A204.1 (cell line): ENCODE data around the gene PYCARD.
"Not testable (repeated sequence)": the region's sequence is repeated elsewhere in the genome, so short reads cannot be mapped to it uniquely, and the experiment has no call there.

Experiments
- FAIRE-seq: peaks from 2 replicates; lab custom pipeline; 2012; peaks lifted over from hg19 to GRCh38; lab: Jason Lieb, UNC

The PYCARD gene

DNA sequence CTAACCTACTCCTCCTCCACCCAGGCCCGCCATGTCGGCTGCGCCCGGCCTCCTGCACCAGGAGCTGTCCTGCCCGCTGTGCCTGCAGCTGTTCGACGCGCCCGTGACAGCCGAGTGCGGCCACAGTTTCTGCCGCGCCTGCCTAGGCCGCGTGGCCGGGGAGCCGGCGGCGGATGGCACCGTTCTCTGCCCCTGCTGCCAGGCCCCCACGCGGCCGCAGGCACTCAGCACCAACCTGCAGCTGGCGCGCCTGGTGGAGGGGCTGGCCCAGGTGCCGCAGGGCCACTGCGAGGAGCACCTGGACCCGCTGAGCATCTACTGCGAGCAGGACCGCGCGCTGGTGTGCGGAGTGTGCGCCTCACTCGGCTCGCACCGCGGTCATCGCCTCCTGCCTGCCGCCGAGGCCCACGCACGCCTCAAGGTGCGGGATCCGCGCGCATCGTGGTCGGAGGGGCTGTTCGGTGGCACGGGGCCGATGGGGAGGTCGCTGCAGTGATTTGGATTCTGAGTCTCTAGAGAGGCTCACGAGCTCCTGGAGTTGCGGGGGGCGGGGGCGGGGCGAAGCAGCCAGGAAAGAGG, 12.2 kb upstream of the PYCARD start:
- FAIRE-seq, result no peak

DNA sequence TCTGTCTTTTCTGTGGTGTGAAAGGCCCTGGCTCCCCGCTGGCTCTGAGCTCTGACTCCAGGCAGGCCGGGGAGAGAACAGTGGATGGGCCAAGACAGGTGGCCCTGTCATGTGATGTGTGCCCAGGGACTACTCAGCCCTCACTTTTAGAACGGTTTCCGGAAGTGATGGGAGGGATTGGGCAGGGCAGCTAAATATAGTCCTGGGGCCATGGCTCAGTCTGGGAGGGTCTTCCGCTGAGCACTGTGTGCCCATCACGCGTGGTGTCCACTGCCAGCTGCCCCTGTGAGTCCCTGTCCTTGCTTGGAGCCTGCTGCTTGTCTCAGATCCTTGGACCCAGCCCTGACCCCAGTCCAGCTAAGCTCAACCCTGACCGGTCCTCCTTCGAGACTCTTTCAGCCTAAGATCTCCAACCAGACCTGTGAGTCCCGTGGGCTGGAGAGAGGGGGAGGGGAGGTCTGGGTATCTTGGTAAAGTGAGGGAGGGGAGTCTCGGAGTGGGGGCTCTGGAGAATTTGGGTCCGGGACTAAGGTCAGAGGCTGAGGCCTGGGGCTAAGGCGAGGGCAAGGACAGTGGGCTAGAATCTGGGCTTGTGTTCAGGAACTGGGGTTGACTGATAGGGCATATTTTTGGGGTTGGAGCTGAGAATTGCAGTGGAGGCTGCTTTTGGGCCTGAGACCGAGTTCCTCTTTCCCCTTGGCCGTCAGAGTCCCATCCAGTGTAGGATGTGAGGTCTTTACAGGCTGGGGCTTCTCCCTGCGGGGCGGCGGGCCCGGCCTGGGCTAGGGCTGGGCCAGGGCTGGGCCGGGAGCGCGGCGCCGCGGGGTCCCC, 11.5 kb upstream of the PYCARD start, which contains the start of gene TRIM72:
TRIM72 (plus strand) TSS at position 243 of the 831 bp plus-strand sequence. CDS start 620 bp downstream, outside the sequence.
- FAIRE-seq, result no peak

DNA sequence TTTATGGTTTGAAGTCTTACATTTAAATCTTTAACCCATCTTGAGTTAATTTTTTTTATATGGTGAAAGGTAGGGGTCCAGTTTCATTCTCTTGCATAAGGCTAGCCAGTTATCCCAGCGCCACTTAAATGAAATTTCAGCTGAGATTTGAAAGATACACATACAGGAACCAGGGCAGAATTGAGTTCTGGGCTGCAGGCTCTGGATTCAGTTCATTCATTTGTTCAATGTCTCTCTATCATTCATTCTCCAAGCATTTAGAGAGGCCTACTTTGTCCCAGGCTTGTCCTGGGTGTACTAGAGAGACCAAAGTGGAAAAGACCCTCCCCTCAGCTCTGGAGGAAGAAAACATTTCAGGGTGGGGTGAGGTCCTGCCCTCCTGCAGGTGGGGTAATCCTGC, 10.8 kb upstream of the PYCARD start:
- FAIRE-seq, result no peak

DNA sequence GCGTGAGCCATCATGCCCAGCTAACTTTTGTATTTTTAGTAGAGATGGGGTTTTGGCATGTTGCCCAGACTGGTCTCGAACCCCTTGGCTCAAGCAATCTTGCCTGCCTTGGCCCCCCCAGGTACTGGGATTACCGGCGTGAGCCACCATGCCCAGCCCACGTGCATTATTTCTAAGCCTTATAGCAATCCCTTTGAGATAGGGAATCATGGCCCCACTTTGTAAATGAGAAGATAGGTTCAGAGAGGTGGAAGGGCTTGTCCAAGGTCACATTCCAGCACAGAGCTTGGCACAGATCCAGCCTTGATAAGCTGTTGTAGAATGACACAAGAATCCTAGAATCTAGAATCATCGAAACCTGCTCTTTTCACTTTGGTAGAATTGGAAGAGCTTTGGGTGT, 4.2 kb upstream of the PYCARD start:
- FAIRE-seq, result no peak

DNA sequence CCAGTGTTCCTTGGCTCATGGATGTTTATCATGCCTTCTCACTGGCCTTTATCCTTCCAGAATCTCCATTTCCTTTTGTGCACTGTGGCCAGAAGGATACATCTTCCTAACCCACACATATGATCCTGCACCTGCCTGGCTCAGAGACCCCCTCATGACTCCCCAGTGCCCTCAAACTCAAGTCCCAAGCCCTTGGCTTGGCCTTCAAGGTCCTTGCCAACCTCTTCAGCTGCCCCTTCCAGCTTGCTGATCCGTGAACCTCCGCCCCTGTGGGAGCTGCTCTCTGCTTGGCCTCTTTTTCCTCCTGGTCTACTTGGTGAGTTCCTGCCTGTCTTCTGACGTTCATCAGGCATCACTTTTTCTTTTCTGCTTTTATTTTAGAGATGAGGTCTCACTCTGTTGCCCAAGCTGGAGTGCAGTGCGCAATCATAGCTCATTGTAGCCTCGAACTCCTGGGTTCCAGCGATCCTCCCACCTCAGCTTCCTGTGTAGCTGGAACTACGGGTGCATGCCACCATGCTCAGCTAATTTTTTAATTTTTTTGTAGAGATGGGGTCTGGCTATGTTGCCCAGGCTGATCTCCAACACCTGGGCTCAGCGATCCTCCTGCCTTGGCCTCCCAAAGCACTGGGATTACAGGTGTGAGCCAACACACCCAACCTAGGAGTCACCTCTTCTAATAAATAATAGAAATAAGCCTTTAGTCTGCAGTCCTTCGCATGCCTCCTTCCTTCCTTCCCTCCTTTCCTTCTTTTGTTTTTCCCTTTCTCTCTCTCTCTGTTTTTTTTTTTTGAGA, 2.5 kb upstream of the PYCARD start:
- no peak for FAIRE-seq

DNA sequence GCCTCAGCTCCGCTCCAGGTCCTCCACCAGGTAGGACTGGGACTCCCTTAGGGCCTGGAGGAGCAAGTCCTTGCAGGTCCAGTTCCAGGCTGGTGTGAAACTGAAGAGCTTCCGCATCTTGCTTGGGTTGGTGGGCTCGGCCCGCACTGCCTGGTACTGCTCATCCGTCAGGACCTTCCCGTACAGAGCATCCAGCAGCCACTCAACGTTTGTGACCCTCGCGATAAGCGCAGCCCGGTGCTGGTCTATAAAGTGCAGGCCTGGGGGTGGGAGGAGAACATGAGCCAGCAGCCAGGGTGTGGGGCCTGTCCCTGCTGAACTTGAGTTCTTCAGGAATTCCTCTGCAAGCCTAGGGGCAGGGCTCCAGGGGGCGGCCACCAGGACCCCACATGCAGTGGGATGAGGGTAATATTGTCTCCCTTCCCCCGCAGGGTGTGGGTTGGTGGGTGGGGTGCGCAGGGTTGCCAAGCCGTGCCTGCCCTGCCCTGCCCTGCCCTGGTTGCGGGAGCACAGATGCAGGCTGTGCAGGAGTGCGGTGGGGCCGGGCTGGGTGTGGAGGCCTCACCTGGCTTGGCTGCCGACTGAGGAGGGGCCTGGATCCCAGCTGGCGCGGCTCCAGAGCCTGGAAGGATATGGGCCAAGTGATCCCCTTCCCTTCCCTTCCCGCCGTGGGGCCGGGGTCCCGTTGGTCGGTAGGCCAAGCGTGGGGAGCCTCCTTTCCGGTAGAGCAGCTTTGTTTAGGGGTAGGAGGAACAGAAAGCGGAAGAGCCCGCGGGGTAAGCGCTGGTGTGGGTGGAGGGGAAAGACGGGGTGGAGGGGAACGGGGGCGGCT, 762 bp downstream of the PYCARD start:
- FAIRE-seq, result no peak

DNA sequence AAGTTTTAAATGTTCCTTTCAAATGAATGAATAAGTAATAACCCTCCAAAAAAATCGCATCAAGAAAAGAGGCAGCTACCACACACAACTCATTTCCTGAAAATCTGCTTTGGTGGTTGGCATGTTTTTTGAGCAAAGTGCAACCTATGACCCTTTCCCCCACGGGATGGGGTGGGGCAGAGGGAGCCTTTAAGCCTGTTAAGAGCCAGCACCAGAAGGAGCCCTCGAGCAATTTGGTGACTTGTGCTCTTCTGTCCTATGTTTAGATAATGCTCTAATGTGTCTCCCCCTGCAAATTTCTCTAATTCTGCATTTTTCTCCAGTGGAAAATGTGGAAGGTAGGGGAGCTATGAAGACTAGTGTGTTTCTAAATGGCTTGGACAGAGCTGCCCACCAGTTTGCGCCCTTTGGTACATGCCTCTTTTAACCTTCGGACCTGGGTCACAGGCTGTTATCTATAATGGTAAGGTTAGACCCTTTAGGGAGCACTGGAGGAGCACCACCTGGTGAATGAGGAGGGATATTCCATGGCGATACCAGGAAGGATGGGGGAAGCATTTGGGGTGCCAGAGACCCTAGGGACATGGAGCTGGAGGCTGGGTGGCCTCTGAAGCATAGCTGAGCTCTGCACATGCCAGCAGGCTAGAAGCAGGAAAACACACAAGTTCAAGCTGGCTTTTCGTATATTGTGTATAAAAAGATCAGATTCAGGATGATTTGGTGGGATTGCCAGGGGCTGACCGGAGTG, 1.6 kb downstream of the PYCARD start:
- no peak for FAIRE-seq

DNA sequence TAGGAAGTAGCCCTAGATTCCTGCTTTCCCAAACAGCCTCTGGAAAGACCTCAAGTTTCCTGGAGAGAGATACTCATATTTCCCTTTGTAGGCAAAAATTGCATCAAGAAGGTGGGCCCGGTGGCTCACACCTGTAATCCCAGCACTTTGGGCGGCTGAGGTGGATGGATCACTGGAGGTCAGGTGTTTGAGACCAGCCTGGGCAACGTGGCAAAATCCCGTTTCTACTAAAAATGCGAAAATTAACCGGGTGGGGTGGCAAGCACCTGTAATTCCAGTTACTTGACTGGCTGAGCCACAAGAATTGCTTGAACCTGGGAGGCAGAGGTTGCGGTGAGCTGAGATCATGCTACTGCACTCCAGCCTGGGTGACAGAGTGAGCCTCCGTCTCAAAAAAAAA, 2.4 kb downstream of the PYCARD start:
- not testable (repeated sequence) for FAIRE-seq

DNA sequence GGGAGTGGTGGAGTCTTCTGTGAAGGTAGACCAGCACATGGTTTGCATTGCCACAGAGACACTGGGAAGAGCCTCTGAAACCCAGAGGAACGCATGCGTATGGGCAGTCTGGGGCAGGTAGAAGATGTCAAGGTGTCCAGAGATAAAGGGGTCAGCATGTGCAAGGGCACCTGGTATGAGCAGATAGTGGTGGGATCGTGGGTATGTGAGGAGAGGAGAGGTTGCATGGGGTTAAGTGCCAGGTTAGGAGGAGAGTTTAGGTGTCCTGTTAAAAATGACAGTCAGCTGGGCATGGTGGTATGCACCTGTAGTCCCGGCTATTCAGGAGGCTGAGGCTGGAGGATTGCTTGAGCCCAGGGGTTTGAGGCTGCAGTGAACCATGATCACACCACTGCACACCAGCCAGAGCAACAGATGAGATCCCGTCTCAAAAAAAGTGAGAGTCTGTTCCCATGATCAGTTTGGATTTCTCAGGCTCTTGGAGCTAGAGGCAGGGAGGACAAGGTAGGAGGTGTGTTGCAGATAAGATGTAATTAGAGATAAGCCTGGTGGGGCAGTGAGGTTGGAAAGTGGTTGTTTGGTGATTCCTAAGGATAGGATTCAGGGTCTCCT, 3.0 kb downstream of the PYCARD start:
- FAIRE-seq, result no peak

DNA sequence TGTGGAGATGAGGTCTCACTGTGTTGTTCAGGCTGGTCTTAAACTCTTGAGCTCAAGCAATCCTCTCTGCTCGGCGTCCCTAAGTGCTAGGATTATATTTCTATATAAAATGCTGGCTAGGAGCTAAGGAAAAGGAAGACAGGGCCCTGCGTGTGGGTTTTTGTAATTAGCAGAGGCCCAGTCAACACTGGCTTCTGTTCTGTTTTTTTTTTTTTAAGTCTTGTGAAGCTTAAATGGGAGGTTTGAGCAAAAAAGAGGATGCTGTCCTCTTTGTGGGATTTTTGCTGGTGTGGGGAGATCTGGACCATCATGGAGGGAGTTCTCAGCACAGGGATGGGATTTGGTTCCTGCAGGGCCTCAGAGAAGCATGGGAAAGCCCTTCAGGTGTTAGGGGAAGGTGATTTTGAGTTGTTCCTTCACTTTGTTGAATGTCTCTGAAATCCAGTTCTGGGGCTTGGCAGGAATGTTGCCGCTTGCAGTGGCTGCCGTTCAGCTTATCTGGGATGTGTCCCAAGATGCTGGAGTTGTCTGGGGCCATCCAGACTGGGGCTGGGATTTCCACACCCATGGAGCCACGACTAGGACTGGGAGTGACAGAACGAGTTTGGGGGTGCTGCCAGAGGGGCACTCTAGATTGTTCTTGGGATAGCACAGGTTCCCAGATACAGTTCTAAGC, 4.2 kb downstream of the PYCARD start:
- FAIRE-seq, result no peak

DNA sequence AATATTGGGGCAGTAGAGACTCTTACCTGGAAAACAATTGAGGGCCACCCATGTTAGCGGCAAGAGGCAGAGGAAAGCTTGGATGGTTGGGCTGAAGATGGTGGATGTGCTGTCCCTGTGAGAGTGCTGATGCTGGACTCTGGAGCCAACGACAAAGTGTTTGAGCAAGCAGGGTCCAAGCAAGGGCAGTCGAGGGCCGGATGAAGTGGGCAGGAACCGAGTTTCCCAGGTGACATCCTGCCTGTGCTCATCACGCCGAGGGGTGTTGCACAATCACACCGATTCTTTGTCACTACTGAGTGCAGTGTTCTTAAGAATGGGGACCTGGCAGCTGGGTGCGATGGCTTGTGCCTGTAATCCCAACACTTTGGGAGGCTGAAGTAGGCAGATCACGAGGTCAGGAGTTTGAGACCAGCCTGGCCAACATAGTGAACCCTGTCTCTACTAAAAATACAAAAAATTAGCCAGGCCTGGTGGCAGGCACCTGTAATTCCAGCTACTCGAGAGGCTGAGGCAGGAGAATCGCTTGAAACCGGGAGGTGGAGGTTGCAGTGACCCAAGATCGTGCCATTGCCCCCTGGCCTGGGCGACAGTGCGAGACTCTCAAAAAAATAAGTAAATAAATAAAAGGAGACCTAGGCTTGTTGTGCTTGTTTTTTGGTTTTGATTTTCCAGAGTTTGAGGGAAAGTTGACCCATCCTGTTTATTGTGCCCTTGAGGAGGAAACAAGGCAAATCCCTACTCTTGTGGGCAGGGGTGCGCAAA, 6.1 kb downstream of the PYCARD start:
- FAIRE-seq, result no peak

DNA sequence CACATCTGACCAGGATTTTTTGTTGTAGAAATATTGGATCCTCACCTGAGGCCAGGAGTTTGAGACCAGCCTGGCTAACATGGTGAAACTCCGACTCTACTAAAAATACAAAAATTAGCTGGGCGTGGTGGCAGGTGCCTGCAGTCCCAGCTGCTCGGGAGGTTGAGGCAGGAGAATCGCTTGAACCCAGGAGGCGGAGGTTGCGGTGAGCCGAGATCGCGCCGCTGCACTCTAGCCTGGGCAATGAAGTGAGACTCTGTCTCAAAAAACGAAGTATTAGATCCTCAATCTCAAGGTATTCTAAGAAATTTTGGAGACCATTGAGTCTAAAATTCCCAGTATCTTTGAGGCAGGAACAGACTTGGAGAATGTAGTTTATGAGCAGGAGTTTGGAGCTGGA, 6.7 kb downstream of the PYCARD start:
- not testable (repeated sequence) for FAIRE-seq

DNA sequence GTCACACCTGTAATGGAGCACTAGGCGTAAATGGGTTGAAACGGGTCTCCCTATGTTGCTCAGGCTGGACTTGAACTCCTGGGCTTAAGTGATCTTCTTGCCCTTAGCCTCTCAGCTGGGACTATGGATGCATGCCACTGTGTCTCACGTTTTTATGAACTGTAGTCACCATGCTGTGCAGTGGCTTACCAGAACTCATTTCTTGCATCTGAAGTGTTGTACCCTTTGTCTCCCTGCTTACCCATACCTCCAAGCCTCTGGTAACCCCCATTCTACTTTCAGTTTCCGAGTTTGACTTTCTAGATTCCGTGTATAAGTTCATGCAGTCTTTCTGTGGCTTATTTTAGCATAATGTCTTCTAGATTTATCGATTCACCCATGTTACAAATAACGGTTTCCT, 7.7 kb downstream of the PYCARD start:
- no peak for FAIRE-seq

DNA sequence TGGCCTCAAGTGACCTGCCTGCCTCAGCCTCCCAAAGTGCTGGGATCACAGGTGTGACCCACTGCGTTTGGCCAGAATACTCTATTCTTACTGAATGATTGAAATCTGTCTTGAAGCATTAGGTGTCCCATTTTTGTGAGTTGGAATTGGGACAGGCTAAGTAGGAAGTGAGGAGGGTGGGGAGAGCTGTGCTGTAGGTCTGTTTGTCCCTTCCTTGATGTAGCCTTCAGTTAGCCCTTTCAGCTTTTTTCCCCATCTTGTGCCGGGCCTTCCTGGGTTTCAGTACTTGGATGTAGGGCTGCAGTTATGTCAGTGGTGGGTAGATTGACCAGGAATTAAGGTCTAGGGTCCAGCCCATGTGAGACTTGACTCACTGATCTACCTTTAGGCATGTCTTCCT, 8.7 kb downstream of the PYCARD start:
- no peak for FAIRE-seq

DNA sequence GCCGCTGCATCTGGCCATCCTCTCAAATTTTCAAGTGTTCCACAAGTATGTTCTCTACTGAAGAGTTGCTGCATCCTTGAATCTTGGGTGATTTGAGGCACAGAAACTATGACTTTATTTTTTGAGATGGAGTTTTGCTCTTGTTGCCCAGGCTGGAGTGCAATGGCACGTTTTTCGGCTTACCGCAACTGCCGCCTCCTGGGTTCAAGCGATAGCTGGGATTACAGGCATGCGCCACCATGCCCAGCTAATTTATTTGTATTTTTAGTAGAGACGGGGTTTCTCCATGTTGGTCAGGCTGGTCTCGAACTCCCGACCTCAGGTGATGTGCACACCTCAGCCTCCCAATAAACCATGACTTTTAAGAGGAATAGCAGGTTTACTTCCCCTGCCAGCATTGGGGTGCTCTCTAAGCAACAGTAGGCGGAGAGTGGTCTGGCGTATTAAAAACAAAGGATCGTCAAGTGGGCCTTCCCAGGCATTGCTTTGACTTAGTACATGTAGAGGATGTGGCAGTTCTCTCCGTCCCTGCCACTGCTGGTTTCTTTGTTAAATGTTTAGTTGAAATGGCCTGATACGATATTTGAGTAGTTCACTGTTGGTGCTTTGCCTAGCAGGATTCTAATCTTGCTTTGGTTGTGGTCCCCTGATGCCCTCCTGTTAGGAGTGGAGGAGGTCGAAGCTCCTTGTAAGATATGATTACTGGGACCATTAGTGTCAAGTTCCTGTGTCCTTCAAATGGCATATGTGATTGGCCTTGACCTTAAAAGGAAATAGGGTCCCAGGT, 9.5 kb downstream of the PYCARD start:
- FAIRE-seq, result no peak

DNA sequence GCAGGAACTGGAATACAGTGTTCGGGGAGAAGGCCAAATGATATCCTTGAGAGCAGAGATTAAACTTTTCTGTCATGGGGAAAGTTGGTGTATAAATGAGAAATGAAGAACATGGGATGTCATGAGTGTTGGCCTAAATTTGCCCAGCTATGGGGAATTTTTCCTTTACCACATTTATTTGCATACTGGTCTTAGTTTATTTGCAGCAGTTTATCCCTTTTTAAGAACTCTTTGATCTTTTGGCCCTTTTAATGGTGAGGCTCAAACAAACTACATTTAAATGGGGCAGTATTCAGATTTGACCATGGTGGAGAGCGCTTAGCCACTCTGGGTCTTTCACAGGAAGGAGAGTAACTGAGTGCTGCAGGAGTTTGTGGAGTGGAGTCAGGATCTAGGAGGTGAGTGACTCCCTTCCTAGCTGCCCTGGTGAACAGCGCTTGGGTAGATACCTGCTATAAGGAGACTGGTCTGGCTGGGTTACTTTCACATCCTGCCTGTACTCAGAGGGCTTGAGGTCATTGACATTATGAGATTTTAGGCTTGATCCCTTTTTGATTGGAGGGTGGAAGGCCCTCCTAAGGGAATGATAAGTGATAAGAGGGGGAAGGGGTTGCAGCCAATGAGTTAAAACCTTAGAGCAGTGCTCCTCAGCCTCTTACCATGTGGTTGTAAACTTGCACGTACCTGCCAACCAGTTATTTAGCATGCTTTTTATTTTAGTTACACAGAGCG, 10.7 kb downstream of the PYCARD start:
- no peak for FAIRE-seq

DNA sequence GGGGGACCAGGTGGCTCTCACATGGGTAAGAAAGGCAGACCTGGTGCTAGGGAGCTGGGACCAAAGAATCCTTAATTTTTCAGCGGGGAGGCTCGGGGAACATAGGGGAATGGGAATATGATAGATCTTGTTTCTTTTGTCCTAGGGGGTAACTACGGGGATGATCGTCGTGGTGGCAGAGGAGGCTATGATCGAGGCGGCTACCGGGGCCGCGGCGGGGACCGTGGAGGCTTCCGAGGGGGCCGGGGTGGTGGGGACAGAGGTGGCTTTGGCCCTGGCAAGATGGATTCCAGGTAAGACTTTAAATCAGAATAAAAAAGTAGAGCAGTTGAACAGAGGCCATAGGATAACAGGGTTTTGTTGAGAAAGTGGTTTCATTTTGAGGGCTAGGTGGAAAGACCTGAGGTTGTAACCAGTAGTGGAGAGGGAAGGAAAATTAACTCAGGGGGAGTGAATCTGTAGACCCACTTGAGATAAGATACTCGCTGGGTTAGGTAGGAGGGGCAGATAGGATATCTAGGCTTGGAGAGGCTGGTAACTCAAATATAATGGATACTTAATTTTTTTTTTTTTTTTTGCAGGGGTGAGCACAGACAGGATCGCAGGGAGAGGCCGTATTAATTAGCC, 11.6 kb downstream of the PYCARD start:
- FAIRE-seq, result no peak

DNA sequence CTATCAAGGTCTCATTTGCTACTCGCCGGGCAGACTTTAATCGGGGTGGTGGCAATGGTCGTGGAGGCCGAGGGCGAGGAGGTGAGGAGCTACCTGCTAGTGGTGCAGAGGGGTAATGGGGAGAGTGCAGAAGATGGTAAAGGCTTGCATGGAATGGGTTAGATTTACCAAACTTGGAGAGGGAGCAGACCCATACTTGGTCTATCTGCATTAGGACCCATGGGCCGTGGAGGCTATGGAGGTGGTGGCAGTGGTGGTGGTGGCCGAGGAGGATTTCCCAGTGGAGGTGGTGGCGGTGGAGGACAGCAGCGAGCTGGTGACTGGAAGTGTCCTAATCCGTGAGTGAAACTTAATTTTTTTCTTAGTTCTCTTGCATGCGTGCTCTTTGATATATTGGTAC, 12.5 kb downstream of the PYCARD start:
- FAIRE-seq, result no peak
